Gastroesophageal sphincter (tissue), 4 donors: ENCODE data around the gene PHLPP1. TPM values are rescaled to one million over a fixed set of nuclear protein-coding genes. Genes with fewer than 3 reads are reported as not detected.

Experiments
- ATAC-seq: fragments of 150-250 bp; one replicate; pipeline ENCODE4 v1.9.1; 2016; ENCODE audit warnings: mild to moderate bottlenecking, moderate library complexity
- H3K27ac ChIP-seq, 4 donors: fragments of 200-600 bp; sonication (generic) in 3 of 4; 1 replicate in 3 of 4; 2 replicates in 1 of 4; pipeline ENCODE4 v1.5.1; 2016 to 2019
- H3K27me3 ChIP-seq: fragments of 200-600 bp; sonication (generic); one replicate; pipeline ENCODE4 v1.5.1; 2019
- H3K36me3 ChIP-seq, 2 donors: fragments of 200-600 bp; sonication (generic); one replicate each; pipeline ENCODE4 v1.5.1; 2019; ENCODE audit warnings: control low read depth in 1 of 2
- H3K4me1 ChIP-seq, 3 donors: fragments of 200-600 bp; sonication (generic); 1 replicate in 2 of 3; 2 replicates in 1 of 3; pipeline ENCODE4 v1.5.1; 2016 to 2019; ENCODE audit warnings: control low read depth in 2 of 3
- H3K4me3 ChIP-seq, 2 donors: fragments of 200-600 bp; sonication (generic); one replicate each; pipeline ENCODE4 v1.5.1; 2019; ENCODE audit warnings: mild to moderate bottlenecking in 1 of 2, moderate library complexity in 1 of 2
- H3K9me3 ChIP-seq, 3 donors: fragments of 200-600 bp; sonication (generic); one replicate each; pipeline ENCODE4 v1.5.1; 2017 to 2019; ENCODE audit warnings: control low read depth in 2 of 3
- EP300 ChIP-seq: sonication (generic); formaldehyde crosslinking; IDR thresholded peaks from one replicate; pipeline ENCODE4 v1.6.1; 2017; ENCODE audit warnings: antibody characterized with exemption, mild to moderate bottlenecking
- POLR2A ChIP-seq, 2 donors: fragments of 450-650 bp; IDR thresholded peaks; one replicate each; pipeline ENCODE4 v1.6.1; 2017; ENCODE audit warnings: antibody characterized with exemption in 2 of 2, mild to moderate bottlenecking in 2 of 2, moderate library complexity in 1 of 2
- POLR2AphosphoS5 ChIP-seq: sonication (generic); formaldehyde crosslinking; IDR thresholded peaks from one replicate; pipeline ENCODE4 v1.6.1; 2017; ENCODE audit warnings: antibody characterized with exemption
- WGBS, 2 donors: methylation state at CpG; one replicate each; pipeline ENCODE4 v1.1.5; 2018; ENCODE audit warnings: low coverage in 1 of 2; 5-methylcytosine and 5-hydroxymethylcytosine counted together
- total RNA-seq, 4 donors: library from RNA; depleted of rRNA; stranded (reverse); fragments of >200 nt; gene quantifications; one replicate each; pipeline ENCODE4 v1.1.0, GENCODE V29; 2016
- TF ChIP-seq, protein P1 (sequence below), 4 experiments: fragments of 200-600 bp in 2 of 4; fragments of 450-650 bp in 2 of 4; sonication (generic) in 1 of 4; IDR thresholded peaks; one replicate each; pipeline ENCODE4 v1.5.1; 2017 to 2019; ENCODE audit warnings: antibody characterized with exemption in 4 of 4, mild to moderate bottlenecking in 2 of 4, moderate library complexity in 2 of 4

The PHLPP1 gene
- total RNA-seq, 4 donors from 2014 or later: 10.8 to 19.1 (median 16.3) TPM

DNA sequence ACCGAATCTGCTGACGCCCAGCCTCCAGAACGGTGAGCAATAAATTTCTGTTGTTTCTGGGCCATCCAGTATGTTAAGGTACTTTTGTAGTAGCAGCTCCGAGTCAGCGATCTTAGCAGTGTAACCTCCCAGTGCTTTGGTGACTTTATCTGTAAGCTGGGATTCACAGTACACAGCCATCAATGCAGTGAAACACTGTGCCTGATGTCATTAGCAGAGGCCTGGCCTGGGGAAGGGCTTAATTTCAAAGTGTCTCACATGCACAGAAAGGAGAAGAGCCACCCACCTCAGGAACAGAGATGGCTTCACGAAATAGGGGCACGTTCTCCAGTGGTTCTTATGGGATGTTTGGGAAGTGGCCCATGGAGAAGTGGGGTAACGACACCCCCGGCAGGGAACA is 281.2 kb downstream of the PHLPP1 start:
- 85 to 100% methylated on average over 2 to 5 of the region's 9 CpGs for WGBS, 2 donors
- TF ChIP-seq, protein P1, sequence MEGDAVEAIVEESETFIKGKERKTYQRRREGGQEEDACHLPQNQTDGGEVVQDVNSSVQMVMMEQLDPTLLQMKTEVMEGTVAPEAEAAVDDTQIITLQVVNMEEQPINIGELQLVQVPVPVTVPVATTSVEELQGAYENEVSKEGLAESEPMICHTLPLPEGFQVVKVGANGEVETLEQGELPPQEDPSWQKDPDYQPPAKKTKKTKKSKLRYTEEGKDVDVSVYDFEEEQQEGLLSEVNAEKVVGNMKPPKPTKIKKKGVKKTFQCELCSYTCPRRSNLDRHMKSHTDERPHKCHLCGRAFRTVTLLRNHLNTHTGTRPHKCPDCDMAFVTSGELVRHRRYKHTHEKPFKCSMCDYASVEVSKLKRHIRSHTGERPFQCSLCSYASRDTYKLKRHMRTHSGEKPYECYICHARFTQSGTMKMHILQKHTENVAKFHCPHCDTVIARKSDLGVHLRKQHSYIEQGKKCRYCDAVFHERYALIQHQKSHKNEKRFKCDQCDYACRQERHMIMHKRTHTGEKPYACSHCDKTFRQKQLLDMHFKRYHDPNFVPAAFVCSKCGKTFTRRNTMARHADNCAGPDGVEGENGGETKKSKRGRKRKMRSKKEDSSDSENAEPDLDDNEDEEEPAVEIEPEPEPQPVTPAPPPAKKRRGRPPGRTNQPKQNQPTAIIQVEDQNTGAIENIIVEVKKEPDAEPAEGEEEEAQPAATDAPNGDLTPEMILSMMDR (IDR thresholded peaks at IDR 0.05): no peak
- TF ChIP-seq POLR2AphosphoS5 (no peak), POLR2A (IDR thresholded peaks at IDR 0.05) (no peak), EP300 (no peak)
- Histone ChIP-seq H3K27me3 (peaks cover 21% of the 10 kb centered on the region), H3K4me1 (peaks cover 0 to 11% (median 4%) of the 10 kb centered on the region in 3 donors), H3K27ac (no peak overlapping the region), H3K9me3 (no peaks in the 10 kb centered on the region), H3K36me3 (no peaks in the 10 kb centered on the region), H3K4me3 (no peak overlapping the region)
- ATAC-seq: no peak

DNA sequence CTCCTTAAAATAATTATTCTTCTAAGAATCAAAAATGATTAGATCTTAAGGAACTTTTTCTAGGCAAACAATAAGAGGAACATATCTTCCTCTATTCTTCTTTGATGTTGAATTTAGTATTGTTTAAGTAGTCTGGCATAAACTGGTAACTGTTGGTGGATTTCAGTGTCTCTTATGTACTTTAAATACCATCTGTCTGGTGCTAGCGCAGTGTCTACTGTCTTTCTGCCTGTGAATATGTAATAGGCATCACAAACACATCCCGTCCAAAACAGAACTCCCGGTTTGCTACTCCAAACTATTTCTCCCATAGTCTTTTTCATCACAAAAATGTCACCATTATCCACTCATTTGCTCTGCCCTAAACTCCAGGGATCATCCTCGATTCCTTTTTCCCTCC is 281.7 kb downstream of the PHLPP1 start:
- no peak for ATAC-seq
- H3K27ac ChIP-seq: no peak overlapping the region
- 58 to 70% methylated on average over 3 to 4 of the region's 4 CpGs for WGBS, 2 donors
- H3K9me3 ChIP-seq: no peaks in the 10 kb centered on the region
- H3K27me3 ChIP-seq: peaks cover 19% of the 10 kb centered on the region
- H3K4me3 ChIP-seq: no peak overlapping the region
- H3K36me3 ChIP-seq: no peaks in the 10 kb centered on the region
- peaks cover 0 to 11% (median 4%) of the 10 kb centered on the region in 3 donors for H3K4me1 ChIP-seq
- TF ChIP-seq EP300: no peak
- no peak for TF ChIP-seq POLR2A (IDR thresholded peaks at IDR 0.05)
- TF ChIP-seq POLR2AphosphoS5: no peak
- TF ChIP-seq, protein P1 (IDR thresholded peaks at IDR 0.05): no peak

DNA sequence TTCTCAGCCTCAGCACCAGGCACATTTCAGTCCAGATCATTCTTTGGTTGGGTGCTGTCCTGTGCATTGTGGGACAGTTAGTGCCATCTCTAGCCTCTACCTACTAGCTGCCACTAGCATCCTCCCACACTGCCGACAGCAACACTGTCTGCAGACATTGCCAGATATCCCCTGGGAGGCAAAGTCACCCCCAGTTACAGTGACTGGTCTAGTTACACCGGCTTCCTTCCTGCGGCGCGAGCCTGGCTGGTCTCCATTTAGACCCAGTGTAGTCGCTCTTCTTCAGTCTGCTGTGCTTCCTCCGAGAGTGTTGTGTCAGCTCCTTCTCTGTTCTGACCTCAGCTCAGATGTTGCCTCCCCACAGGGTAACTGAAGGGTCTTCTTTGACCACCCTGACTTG is 283.1 kb downstream of the PHLPP1 start:
- 94 to 100% methylated on average over 1 to 7 of the region's 7 CpGs for WGBS, 2 donors
- peaks cover 8% of the 10 kb centered on the region for H3K27me3 ChIP-seq
- no peaks in the 10 kb centered on the region for H3K36me3 ChIP-seq
- no peak overlapping the region for H3K4me3 ChIP-seq
- TF ChIP-seq EP300: no peak
- peaks cover 0 to 11% (median 4%) of the 10 kb centered on the region in 3 donors for H3K4me1 ChIP-seq
- H3K9me3 ChIP-seq: no peaks in the 10 kb centered on the region
- H3K27ac ChIP-seq: no peak overlapping the region
- ATAC-seq: no peak

DNA sequence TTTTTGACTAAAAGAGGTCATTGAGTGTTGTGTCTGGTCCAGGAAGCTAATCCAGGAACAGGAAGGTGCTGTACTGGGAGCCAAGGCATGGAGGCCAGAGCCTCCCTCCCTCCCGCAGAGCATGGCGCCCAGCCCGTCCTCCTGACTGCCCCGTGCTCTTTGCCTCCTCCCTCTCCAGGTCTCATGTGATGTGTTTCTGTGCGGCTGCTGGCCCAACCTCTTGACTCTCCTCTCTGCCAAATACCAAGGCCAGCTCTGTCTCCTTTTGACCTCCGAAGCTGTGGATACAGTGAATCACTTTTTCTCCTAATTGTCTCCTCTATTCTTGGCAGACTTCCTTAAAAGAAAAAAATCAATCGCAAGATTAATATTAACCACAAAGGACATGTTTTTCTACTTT is 284.1 kb downstream of the PHLPP1 start:
- WGBS, 2 donors: 37 to 60% methylated on average over 6 to 7 of the region's 7 CpGs
- peak overlapping the region in 3 of 4 donors; percentile 29 to 52 (median 31) for H3K27ac ChIP-seq
- H3K36me3 ChIP-seq: no peaks in the 10 kb centered on the region
- peak; percentile 95 for ATAC-seq
- H3K4me3 ChIP-seq: no peak overlapping the region
- no peaks in the 10 kb centered on the region for H3K9me3 ChIP-seq
- TF ChIP-seq POLR2AphosphoS5 (peak; percentile 33), POLR2A (IDR thresholded peaks at IDR 0.05) (no peak), EP300 (no peak)
- TF ChIP-seq, protein P1 (IDR thresholded peaks at IDR 0.05): no peak
- peaks cover 0 to 11% (median 4%) of the 10 kb centered on the region in 3 donors for H3K4me1 ChIP-seq
- H3K27me3 ChIP-seq: peaks cover 7% of the 10 kb centered on the region

DNA sequence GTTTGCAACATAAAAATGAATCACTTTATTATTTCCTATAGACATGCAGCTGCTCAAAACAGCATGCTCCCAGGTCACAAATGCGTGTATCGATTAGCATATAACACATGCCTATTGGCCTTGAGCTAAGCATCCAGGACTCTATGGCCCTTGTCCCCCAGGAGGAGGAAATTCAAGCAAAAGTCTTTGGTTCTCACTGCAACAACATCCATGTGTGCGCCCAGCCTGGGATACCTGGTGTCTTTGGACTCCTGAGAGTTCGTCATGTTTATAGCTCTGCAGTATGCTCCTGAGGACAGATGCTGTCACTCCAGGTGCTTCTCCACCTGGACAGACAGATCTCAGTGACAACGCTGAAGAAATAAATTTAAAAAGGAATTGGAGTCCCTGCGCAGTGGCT is 284.6 kb downstream of the PHLPP1 start:
- peaks cover 0 to 11% (median 4%) of the 10 kb centered on the region in 3 donors for H3K4me1 ChIP-seq
- H3K27ac ChIP-seq: no peak overlapping the region

More for the DNA sequence above, 284.6 kb downstream of the PHLPP1 start:
- no peaks in the 10 kb centered on the region for H3K9me3 ChIP-seq
- no peaks in the 10 kb centered on the region for H3K36me3 ChIP-seq
- peaks cover 6% of the 10 kb centered on the region for H3K27me3 ChIP-seq
- TF ChIP-seq, protein P1 (IDR thresholded peaks at IDR 0.05): no peak
- TF ChIP-seq POLR2AphosphoS5: no peak
- TF ChIP-seq EP300: no peak
- TF ChIP-seq POLR2A (IDR thresholded peaks at IDR 0.05): no peak
- ATAC-seq: no peak
- WGBS, 2 donors: 81 to 88% methylated on average over 3 to 5 of the region's 6 CpGs
- H3K4me3 ChIP-seq: no peak overlapping the region
